Measurements from ENCODE around the gene GNA15.
"Not testable (repeated sequence)": the region's sequence is repeated elsewhere in the genome, so short reads cannot be mapped to it uniquely, and the experiment has no call there.

GNA15 gene

GRCh38 chr19:3192684-3193083, 56.9 kb downstream of the GNA15 start:
- DNase-seq: no peak

- no peak for DNase-seq
These were observed 57.6 kb downstream of the GNA15 start for GRCh38 chr19:3193256-3194105.

GRCh38 chr19:3194106-3195087, 58.6 kb downstream of the GNA15 start:
- no peak for DNase-seq

- no peak for DNase-seq
These were observed 60.5 kb downstream of the GNA15 start for GRCh38 chr19:3196064-3196932.

- DNase-seq: no peak
These were observed 61.0 kb downstream of the GNA15 start for GRCh38 chr19:3196933-3197205.

- no peak for DNase-seq
These were observed 63.3 kb downstream of the GNA15 start for GRCh38 chr19:3198901-3199700.

- no peak for DNase-seq
These were observed 65.4 kb downstream of the GNA15 start for GRCh38 chr19:3201072-3201700.

- DNase-seq: no peak
These were observed 66.1 kb downstream of the GNA15 start for GRCh38 chr19:3201911-3202310.

GRCh38 chr19:3202346-3202745, 66.5 kb downstream of the GNA15 start:
- no peak for DNase-seq

- not testable (repeated sequence) for DNase-seq
These were observed 67.1 kb downstream of the GNA15 start for GRCh38 chr19:3202895-3203294.

GRCh38 chr19:3203805-3204645, 68.2 kb downstream of the GNA15 start:
- no peak for DNase-seq

- DNase-seq: no peak
These were observed 68.9 kb downstream of the GNA15 start for GRCh38 chr19:3204646-3205275.

- DNase-seq: no peak
These were observed 70.6 kb downstream of the GNA15 start for GRCh38 chr19:3206216-3206953.

- DNase-seq: no peak
These were observed 71.8 kb downstream of the GNA15 start for GRCh38 chr19:3207461-3208242.

GRCh38 chr19:3208317-3209207, 72.7 kb downstream of the GNA15 start:
- DNase-seq: no peak

GRCh38 chr19:3210347-3211017, 74.6 kb downstream of the GNA15 start:
- DNase-seq: no peak

- DNase-seq: no peak
These were observed 75.4 kb downstream of the GNA15 start for GRCh38 chr19:3211191-3211590.
